ENCODE measurements around the gene MC1R.
A peak's percentile ranks its signal among the peaks of the same experiment; 100 is the strongest.

MC1R gene

GRCh38 chr16:89899879-89900481, 18.7 kb upstream of the MC1R start:
- no peaks in the 10 kb centered on the region for H3K4me1 ChIP-seq (ENCODE audit: control insufficient read depth, insufficient read depth, low read length)
- H3K36me3 ChIP-seq (ENCODE audit: control insufficient read depth, insufficient read depth, low read length) = peaks cover 58% of the 10 kb centered on the region
- H3K9me3 ChIP-seq (ENCODE audit: control insufficient read depth, insufficient read depth, low read length) = no peaks in the 10 kb centered on the region
- no peaks in the 10 kb centered on the region for H3K27me3 ChIP-seq (ENCODE audit: control insufficient read depth, insufficient read depth, low read length)
- no peak overlapping the region for H3K4me3 ChIP-seq (ENCODE audit: low read depth, low read length)
- H3K9ac ChIP-seq (ENCODE audit: low read depth, low read length) = no peak overlapping the region

GRCh38 chr16:89900885-89901284, 17.8 kb upstream of the MC1R start:
- peaks cover 61% of the 10 kb centered on the region for H3K36me3 ChIP-seq (ENCODE audit: control insufficient read depth, insufficient read depth, low read length)
- H3K9ac ChIP-seq (ENCODE audit: low read depth, low read length) = no peak overlapping the region
- no peaks in the 10 kb centered on the region for H3K27me3 ChIP-seq (ENCODE audit: control insufficient read depth, insufficient read depth, low read length)
- no peak overlapping the region for H3K4me3 ChIP-seq (ENCODE audit: low read depth, low read length)
- H3K9me3 ChIP-seq (ENCODE audit: control insufficient read depth, insufficient read depth, low read length) = no peaks in the 10 kb centered on the region
- H3K4me1 ChIP-seq (ENCODE audit: control insufficient read depth, insufficient read depth, low read length) = no peaks in the 10 kb centered on the region

DNA sequence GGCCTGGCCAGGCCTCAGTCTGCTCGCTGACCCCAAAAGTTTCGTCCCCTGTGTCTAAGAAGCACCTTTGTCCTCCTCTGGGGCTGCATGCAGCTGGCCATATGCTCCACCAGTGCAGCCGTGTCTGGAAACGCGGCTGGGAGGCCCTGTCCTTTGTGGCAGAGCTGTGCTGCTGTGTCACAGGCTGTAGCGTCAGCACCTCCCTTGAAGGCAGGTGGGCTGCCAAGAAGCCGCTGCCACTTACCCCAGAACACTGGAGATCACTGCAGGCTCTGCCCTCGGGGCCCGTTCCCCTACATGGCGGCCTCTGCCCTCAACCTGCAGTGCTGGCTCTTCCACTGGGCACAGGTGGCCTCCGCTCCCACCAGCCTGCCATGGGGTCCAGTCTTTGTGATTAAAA, 15.7 kb upstream of the MC1R start:
- Histone ChIP-seq H3K4me1 (ENCODE audit: control insufficient read depth, insufficient read depth, low read length) (no peaks in the 10 kb centered on the region), H3K36me3 (ENCODE audit: control insufficient read depth, insufficient read depth, low read length) (peaks cover 69% of the 10 kb centered on the region), H3K9ac (ENCODE audit: low read depth, low read length) (no peak overlapping the region), H3K27me3 (ENCODE audit: control insufficient read depth, insufficient read depth, low read length) (no peaks in the 10 kb centered on the region), H3K4me3 (ENCODE audit: low read depth, low read length) (no peak overlapping the region), H3K9me3 (ENCODE audit: control insufficient read depth, insufficient read depth, low read length) (no peaks in the 10 kb centered on the region)

DNA sequence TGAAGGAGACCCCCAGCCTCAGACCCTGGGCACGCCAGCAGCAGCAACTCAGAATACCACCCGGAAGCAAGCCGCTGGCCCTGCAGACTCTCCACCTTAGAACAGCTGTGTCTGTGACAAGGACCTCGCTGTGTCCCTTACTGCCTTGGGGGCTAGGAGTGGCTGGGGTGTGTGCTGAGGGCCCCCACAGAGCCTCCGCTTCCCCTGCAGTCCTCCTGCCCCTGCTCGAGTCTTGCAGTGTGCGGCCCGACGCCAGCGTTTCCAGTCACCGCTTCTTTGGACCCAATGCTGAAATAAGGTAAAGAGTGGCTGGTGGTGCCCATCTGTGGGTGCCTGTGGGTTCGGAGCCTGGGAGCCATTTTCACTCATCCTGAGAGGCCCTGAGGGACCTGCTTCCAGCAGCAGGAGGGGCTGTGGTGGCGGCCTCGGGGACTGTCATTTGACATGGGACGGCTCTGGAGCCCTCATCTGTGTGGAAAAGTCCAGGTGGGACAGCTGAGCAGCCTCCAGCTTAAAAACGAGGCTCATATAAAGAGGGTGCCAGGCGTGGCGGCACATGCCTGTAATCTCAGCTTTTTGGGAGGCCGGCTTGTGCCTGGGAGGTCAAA, 14.7 kb upstream of the MC1R start:
- peaks cover 70% of the 10 kb centered on the region for H3K36me3 ChIP-seq (ENCODE audit: control insufficient read depth, insufficient read depth, low read length)
- no peak overlapping the region for H3K9ac ChIP-seq (ENCODE audit: low read depth, low read length)
- no peaks in the 10 kb centered on the region for H3K4me1 ChIP-seq (ENCODE audit: control insufficient read depth, insufficient read depth, low read length)
- H3K9me3 ChIP-seq (ENCODE audit: control insufficient read depth, insufficient read depth, low read length) = no peaks in the 10 kb centered on the region
- no peak overlapping the region for H3K4me3 ChIP-seq (ENCODE audit: low read depth, low read length)
- no peaks in the 10 kb centered on the region for H3K27me3 ChIP-seq (ENCODE audit: control insufficient read depth, insufficient read depth, low read length)

- no peaks in the 10 kb centered on the region for H3K9me3 ChIP-seq (ENCODE audit: control insufficient read depth, insufficient read depth, low read length)
- H3K36me3 ChIP-seq (ENCODE audit: control insufficient read depth, insufficient read depth, low read length) = peaks cover 67% of the 10 kb centered on the region
- no peak overlapping the region for H3K4me3 ChIP-seq (ENCODE audit: low read depth, low read length)
- H3K4me1 ChIP-seq (ENCODE audit: control insufficient read depth, insufficient read depth, low read length) = no peaks in the 10 kb centered on the region
- no peak overlapping the region for H3K9ac ChIP-seq (ENCODE audit: low read depth, low read length)
- H3K27me3 ChIP-seq (ENCODE audit: control insufficient read depth, insufficient read depth, low read length) = no peaks in the 10 kb centered on the region
Observed at GRCh38 chr16:89904606-89905510, 13.8 kb upstream of the MC1R start.

DNA sequence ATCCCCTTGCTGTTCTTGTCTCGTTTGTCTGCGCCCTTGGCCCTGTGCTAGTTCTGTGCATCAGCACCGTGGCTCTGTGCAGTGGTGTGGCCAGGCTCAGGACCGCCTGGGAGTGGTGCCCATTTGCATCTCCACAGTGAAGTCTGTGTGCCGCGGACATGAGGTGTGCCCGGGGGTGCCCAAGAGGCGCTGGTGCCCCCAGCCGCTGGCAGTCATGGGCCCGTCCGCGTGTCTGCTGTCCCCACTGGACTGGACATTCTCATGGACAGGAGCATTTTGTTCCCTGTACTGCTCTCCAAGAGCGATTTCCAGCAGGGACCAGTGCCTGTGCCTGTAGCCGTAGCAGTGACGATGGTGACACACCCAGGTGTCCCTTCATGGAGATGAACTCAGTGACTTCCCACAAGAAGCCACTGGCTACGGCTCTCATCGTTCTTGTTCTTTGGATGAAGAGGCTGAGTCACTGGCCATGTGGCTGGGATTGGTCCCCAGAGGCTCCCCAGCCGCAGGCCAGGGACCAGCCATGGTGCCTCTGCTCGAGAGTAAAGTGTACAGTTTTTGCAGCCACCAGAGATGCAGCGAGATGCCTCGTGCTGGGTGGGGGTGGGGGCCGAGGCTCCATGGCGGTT, 13.0 kb upstream of the MC1R start:
- peaks cover 63% of the 10 kb centered on the region for H3K36me3 ChIP-seq (ENCODE audit: control insufficient read depth, insufficient read depth, low read length)
- no peak overlapping the region for H3K4me3 ChIP-seq (ENCODE audit: low read depth, low read length)
- H3K9ac ChIP-seq (ENCODE audit: low read depth, low read length) = no peak overlapping the region
- H3K4me1 ChIP-seq (ENCODE audit: control insufficient read depth, insufficient read depth, low read length) = peaks cover 3% of the 10 kb centered on the region
- no peaks in the 10 kb centered on the region for H3K27me3 ChIP-seq (ENCODE audit: control insufficient read depth, insufficient read depth, low read length)
- no peaks in the 10 kb centered on the region for H3K9me3 ChIP-seq (ENCODE audit: control insufficient read depth, insufficient read depth, low read length)

GRCh38 chr16:89906140-89907025, 12.3 kb upstream of the MC1R start:
- no peaks in the 10 kb centered on the region for H3K9me3 ChIP-seq (ENCODE audit: control insufficient read depth, insufficient read depth, low read length)
- H3K27me3 ChIP-seq (ENCODE audit: control insufficient read depth, insufficient read depth, low read length) = no peaks in the 10 kb centered on the region
- H3K36me3 ChIP-seq (ENCODE audit: control insufficient read depth, insufficient read depth, low read length) = peaks cover 63% of the 10 kb centered on the region
- no peak overlapping the region for H3K4me3 ChIP-seq (ENCODE audit: low read depth, low read length)
- H3K4me1 ChIP-seq (ENCODE audit: control insufficient read depth, insufficient read depth, low read length) = peaks cover 3% of the 10 kb centered on the region
- H3K9ac ChIP-seq (ENCODE audit: low read depth, low read length) = no peak overlapping the region

GRCh38 chr16:89907055-89907814, 11.4 kb upstream of the MC1R start:
- no peak overlapping the region for H3K4me3 ChIP-seq (ENCODE audit: low read depth, low read length)
- no peaks in the 10 kb centered on the region for H3K9me3 ChIP-seq (ENCODE audit: control insufficient read depth, insufficient read depth, low read length)
- peaks cover 67% of the 10 kb centered on the region for H3K36me3 ChIP-seq (ENCODE audit: control insufficient read depth, insufficient read depth, low read length)
- H3K4me1 ChIP-seq (ENCODE audit: control insufficient read depth, insufficient read depth, low read length) = peaks cover 3% of the 10 kb centered on the region
- H3K9ac ChIP-seq (ENCODE audit: low read depth, low read length) = no peak overlapping the region
- no peaks in the 10 kb centered on the region for H3K27me3 ChIP-seq (ENCODE audit: control insufficient read depth, insufficient read depth, low read length)

GRCh38 chr16:89908236-89908635, 10.4 kb upstream of the MC1R start:
- H3K27me3 ChIP-seq (ENCODE audit: control insufficient read depth, insufficient read depth, low read length) = no peaks in the 10 kb centered on the region
- H3K9ac ChIP-seq (ENCODE audit: low read depth, low read length) = no peak overlapping the region
- H3K36me3 ChIP-seq (ENCODE audit: control insufficient read depth, insufficient read depth, low read length) = peaks cover 65% of the 10 kb centered on the region
- H3K4me1 ChIP-seq (ENCODE audit: control insufficient read depth, insufficient read depth, low read length) = peaks cover 3% of the 10 kb centered on the region
- no peaks in the 10 kb centered on the region for H3K9me3 ChIP-seq (ENCODE audit: control insufficient read depth, insufficient read depth, low read length)
- H3K4me3 ChIP-seq (ENCODE audit: low read depth, low read length) = no peak overlapping the region

DNA sequence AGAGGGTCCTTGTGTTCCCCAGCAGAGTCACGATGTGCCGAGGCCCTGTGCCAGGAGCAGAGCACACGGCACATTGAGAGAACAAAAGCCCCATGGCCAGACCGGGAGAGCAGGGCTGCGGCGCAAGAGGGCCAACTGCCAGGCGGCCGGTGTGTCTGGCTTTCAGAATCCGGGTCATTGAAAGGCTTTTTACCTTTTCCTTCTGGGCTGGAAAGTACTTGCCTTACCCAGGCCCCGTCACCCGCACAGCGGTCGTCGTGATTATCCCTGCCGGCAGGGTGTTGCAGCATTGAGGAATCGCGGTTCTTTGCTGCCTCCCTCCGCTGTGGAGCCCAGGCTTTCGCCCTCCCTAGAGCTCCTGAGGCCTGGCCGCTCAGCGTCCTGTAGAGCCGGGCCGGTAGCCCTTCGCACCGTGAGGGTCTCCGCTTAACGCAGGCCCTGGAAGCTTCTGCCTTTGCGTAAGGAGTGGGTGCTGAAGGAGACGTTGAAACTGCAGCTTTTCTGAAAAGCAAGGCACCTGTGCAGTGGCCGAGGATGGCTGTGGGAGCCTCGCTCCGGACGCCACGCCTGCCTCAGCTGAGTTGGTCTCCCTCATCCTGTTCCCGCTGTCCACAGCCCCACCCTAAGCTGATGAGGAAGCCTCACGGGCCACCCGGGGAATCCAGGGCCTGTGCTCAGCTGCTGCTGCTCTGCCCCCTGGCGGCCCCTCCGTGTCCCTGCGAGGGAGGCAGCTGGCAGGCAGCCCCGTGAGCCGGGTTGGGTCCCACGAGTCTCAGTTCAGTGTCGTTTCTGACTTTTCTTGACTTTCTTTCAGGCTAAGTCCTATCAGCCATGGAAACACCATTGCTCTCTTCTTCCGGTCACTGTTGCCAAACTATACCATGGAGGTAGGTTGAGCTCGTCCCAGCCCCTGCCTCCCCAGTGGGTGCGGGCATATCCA, 8.6 kb upstream of the MC1R start:
- H3K9me3 ChIP-seq (ENCODE audit: control insufficient read depth, insufficient read depth, low read length) = no peaks in the 10 kb centered on the region
- H3K36me3 ChIP-seq (ENCODE audit: control insufficient read depth, insufficient read depth, low read length) = peaks cover 50% of the 10 kb centered on the region
- H3K27me3 ChIP-seq (ENCODE audit: control insufficient read depth, insufficient read depth, low read length) = no peaks in the 10 kb centered on the region
- peak overlapping the region; percentile 47 for H3K9ac ChIP-seq (ENCODE audit: low read depth, low read length)
- peaks cover 3% of the 10 kb centered on the region for H3K4me1 ChIP-seq (ENCODE audit: control insufficient read depth, insufficient read depth, low read length)
- no peak overlapping the region for H3K4me3 ChIP-seq (ENCODE audit: low read depth, low read length)
